ENCODE data around the gene ULK1.
"Not testable (repeated sequence)": the region's sequence is repeated elsewhere in the genome, so short reads cannot be mapped to it uniquely, and the experiment has no call there.

The ULK1 gene

DNA sequence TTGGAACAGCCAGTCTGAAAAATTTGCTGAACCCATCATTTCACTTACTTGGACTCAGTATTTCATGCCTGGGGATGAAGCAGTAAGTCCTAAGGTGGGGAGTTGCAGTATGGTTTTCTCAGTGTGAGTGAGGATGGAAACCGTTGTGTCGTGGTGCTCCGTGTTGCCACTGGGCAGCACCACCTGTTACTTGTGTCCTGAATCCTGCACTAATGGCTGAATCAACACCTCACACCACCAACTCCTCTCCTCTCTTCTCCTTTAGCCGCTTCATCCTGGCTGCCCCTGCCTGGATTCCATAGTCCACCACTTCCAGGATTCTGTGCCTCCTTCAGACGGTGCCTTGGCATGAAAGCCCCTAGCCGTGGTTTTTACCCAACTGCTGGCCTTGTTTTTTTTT is 52.3 kb downstream of the ULK1 start:
- DNase-seq, result no peak

DNA sequence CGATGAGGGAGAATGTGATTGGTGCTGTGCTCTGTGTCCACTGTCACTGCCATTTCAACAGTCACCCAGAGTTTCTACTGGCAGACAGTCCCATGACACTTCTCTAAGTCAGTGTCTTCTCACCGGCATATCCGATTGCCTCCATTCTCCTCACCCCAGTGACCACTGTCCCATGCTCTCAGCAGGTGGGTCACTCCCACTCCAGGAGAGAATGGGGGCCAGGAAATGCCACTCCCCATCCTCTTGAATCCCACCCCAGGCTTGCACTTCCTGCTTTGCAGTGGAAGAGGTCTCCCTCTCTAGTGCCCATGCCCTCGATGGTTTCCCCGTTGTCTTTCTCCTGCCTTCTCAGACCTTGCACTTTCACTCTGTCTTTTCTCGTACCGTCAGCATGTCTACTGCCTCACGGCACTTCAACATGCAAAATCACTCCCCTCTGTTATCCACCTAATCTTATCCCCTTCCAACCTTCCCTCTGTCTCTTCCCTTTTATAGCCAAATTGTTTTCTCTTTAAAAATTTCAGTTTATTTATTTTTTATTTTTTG is 53.1 kb downstream of the ULK1 start:
- no peak for DNase-seq

DNA sequence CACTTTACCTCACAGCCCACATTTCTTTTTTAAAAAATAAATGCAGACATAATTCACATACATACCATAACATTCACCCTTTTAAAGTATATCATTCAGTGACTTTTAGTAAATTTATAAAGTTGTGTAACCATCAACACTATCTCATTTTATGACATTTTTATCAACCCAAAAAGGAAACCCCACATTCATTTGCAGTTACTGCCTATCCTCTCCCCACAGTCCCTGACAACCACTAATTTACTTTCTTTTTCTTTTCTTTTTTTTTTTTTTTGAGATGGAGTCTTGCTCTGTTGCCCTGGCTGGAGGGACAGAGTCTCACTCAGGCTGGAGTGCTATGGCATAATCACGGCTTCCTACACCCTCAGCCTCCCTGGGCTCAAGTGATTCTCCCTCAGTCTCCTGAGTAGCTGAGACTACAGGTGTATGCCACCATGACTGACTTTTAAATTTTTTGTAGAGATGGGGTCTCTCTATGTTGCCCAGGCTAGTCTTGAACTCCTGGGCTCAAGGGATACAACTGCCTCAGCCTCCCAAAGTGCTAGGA is 53.8 kb downstream of the ULK1 start:
- no peak for DNase-seq

DNA sequence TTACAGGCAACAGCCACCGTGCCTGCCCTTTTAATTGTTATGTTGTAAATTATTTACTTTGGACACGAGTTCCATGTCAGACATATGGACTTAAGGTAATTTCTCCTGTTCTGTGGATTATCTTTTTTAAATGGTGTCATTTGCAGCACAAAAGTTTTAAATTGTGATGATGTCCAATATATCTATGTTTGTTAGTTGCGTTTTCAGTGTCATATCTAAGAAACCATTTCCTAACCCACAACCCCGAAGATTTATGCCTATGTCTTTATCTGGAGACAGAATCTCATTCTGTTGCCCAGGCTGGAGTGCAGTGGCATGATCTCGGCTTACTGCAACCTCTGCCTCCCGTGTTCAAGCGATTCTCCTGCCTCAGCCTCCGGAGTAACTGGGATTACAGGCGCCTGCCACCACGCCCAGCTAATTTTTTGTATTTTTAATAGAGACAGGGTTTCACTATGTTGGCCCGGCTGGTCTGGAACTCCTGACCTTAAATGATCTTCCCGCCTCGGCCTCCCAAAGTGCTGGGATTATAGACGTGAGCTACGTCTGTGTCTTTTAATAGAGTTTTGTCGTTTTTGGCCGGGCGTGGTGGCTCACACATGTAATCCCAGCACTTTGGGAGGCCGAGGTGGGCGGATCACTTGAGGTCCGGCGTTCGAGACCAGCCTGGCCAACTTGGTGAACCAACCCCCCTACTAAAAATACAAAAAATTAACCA is 54.5 kb downstream of the ULK1 start:
- DNase-seq, result not testable (repeated sequence)

DNA sequence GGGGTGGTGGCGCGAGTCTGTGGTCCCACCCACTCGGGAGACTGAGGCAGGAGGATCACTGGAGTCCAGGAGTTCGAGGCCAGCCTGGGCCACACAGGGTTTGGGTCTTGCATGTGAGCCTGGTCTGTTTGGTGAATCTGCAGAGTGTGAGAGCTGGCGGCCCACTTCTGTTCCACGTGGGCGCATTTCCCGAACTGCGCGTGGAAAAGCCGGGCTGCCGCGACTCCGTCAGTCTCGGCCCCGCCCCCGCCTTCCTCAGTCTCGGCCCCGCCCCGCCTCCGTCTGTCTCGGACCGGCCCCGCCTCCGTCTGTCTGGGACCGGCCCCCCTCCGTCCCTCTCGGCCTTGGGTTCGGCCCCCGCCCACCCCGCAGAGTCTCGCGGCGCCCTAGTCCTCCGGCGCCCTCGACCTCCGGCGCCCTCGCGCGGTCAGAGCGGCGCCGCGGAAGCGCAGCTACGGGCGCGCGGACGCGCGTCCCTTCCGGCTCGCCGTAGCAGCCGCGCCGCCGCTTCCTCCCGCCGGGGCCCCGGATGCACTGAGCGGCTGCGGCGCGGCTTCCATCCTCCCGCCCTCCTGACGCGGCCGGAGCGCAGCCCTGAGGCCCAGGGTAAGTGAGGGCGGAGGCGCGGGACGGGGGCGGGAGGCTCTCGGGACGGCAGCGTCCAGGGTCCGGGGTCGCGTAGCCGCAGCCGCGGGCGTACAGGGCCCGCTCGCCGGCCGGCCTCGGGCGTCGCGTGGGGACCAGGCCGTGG is 55.2 kb downstream of the ULK1 start, which contains the start of gene EP400:
EP400 (plus strand) TSS at position 512 of the 751 bp plus-strand sequence. CDS start 10,678 bp downstream, outside the sequence.
- DNase-seq, result peak; percentile 97

DNA sequence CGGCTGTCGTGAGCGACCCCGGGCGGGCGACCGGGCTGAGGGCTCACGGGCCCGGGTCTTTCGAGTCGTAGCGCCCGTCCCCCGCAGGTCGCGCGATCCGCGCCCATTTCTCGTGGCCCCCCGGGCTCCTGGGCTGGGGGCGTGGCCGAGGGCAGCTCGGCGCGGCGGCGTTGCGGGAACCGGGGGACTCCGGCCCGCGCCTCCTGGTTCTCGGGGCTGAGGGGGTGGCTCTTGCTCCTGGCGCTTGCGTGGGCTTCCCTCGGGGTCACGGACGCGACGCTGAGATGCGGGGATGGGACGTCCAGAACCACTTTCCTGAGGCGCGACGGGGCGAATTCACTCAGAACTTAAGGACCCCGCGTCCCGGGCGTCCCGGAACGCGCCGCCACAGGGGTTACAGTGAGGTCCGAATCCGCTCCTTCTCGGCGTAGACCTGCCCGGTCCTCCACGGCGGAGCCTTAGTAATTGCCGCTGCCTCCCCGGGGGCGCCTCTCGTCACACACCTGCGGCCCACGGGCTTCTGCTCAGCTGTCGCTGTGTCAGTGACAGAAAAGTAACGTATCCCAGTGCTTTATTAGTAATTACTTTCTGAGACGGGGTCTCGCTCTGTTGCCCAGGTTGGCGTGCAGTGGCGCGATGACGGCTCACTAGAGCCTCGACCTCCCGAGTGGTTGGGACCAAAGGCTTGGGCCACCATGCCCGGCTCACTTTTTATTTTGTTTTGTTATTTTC is 55.9 kb downstream of the ULK1 start:
- DNase-seq, result peak; percentile 54

DNA sequence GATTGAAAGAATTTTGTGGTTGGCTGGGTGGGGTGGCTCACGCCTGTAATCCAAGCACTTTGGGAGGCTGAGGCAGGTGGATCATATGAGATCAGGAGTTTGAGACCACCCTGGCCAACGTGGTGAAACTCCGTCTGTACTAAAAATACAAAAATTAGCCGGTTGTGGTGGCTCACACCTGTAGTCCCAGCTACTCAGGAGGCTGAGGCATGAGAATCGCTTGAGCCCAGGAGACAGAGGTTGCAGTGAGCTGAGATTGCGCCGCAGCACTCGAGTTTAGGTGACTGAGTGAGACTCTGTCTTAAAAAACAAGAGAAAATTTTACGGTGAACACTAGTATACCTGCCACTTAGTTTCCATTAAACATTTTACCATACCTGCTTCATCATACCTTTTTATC is 59.4 kb downstream of the ULK1 start:
- not testable (repeated sequence) for DNase-seq

DNA sequence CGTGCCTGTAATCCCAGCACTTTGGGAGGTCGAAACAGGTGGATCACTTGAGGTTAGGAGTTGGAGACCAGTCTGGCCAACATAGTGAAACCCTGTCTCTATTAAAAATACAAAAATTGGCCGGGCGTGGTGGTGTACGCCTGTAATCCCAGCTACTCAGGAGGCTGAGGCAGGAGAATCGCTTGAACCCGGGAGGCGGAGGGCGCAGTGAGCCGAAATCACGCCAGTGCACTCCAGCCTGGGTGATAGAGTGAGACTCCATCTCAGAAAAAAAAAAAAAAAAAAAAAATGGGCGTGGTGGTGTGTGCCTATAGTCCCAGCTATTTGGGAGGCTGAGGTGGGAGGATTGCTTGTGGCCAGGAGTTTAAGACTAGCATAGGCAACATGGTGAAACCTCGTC is 60.0 kb downstream of the ULK1 start:
- not testable (repeated sequence) for DNase-seq

DNA sequence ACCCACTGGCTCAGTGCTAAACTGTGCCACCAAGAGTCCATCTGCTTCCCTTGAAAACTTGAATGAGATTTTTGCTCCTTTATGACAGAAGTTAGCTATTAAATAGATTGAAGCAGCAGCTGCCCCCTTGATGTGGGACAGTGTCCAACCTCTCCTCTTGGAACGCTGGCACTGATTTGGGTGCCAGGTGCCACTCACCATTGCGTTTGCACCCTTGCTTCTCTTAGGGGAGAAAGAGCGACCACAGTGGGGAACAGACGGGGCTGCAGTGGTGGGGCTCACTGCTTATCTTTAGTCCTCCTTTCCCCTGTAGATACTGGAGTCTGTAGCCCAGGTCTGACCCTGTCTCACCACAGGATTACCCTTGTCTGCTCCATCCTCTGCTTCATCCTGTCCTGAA is 64.7 kb downstream of the ULK1 start:
- no peak for DNase-seq

DNA sequence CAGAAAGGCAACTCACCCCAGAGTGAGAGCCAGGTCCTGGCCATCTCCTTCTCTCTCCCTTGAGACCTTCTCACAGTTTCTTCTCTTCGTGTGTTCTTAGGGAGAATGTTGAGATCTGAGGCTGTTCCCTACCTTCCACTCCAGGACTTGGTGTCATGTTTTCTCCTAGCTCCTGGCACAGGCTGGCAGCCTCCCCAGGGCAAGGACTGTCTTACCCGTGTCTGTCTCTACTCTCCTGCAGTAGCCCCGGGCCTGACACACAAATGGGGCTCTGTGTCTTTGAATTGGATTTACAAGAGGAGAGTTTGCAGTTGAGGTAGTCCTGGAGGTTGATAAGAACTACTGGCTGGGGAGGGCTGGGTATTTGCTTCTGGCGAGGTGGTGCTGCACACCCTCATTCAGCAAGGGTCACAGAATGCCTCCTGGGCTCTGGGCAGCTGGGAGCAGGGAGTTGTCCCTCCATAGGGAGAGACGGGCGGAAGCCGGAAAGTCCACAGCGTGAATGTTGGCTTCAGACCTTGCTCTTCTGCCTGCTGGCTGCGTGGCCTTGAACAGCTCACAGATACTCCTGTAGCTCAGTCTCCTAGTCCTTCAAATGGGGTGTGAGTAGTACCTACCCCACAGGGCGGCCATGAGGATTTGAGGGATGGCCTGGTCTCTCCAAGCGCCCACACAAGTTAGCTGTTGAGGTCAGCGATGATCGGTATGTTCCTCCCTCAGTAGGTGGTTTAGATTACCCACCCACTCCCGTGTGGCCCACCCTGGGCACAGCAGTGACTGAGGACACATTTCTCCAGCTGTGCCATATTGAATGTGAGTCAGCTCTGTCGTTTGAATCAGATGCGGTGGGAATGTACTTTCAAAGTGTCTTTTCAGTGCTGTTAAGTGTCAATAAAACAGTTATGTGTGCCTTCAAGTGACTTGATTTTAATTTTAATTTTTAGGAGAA is 65.5 kb downstream of the ULK1 start:
- DNase-seq, result no peak

DNA sequence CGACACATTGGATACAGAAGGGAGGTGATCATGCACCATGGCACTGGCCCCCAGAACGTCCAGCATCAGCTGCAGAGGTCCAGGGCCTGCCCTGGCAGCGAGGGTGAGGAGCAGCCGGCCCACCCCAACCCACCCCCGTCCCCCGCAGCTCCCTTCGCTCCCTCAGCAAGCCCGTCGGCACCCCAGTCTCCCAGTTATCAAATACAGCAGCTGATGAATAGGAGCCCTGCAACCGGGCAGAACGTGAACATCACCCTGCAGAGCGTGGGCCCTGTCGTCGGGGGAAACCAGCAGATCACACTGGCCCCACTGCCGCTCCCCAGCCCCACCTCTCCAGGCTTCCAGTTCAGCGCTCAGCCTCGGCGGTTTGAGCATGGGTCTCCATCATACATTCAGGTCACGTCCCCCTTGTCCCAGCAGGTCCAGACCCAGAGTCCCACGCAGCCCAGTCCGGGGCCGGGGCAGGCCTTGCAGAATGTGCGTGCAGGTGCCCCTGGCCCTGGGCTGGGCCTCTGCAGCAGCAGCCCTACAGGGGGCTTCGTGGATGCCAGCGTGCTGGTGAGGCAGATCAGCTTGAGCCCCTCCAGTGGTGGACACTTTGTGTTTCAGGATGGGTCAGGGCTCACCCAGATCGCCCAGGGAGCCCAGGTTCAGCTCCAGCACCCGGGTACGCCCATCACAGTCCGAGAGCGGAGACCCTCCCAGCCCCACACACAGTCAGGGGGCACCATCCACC is 66.3 kb downstream of the ULK1 start:
- not testable (repeated sequence) for DNase-seq

DNA sequence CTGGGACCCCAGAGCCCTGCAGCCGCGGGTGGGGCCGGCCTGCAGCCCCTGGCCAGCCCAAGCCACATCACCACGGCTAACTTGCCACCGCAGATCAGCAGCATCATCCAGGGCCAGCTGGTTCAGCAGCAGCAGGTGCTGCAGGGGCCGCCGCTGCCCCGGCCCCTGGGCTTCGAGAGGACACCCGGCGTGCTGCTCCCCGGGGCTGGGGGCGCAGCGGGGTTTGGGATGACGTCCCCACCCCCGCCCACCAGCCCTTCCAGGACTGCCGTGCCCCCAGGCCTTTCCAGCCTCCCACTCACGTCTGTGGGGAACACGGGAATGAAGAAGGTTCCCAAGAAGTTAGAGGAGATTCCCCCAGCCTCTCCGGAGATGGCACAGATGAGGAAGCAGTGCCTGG is 66.9 kb downstream of the ULK1 start:
- DNase-seq, result not testable (repeated sequence)

DNA sequence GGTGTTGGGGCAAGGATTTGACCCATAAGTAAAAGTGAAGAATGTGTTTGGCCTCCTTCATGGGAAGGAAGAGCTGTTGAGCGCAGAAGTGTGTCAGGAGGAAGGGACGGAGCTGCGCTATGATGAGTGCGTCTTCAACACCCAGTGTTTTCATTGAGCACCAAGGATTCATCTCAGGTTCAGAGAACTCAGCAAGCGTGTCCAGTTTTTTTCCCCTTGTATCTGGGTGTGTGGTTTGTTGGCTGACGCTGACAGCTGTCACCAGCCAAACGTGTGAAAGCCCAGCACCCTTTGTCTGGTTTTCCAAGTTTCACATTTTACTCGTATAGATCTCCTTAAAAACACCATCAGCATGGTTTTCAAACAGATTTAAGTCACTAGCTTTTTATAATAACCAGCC is 67.6 kb downstream of the ULK1 start:
- DNase-seq, result no peak

DNA sequence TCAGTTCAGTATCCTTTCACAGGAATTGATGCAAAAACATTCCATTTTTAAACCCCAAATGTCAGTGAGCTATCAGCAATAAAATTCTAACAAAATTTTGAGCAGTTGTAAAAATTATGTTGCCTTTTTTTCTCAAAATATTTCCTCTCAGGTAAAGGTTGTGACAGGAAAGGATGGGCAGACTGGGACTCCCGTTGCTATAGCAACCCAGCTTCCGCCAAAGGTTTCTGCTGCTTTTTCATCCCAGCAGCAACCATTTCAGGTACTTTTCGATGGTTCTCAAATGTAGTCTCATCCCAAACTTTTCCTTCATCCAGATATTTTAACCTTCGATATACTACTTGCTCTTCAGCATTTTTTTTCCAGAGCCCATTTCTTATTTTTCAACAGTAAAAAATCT is 69.0 kb downstream of the ULK1 start:
- DNase-seq, result no peak

DNA sequence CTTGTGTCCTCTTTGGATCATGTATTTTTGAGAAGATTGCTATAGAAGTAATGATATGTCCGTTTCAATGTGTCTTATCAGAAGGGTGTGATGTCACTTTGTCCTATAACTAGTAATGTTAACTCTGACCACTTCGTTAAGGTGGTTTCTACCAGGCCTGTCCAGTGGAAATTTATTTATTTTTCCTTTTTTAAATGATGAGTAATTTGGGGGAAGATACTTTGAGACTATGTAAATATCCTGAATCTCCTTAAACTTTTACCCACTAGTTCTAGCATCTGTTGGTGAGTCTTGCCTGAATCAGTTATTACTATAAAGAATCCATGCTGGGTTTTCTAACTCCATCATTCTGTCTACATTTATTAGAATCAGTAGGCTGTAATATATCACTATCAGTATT is 70.7 kb downstream of the ULK1 start:
- DNase-seq, result no peak

DNA sequence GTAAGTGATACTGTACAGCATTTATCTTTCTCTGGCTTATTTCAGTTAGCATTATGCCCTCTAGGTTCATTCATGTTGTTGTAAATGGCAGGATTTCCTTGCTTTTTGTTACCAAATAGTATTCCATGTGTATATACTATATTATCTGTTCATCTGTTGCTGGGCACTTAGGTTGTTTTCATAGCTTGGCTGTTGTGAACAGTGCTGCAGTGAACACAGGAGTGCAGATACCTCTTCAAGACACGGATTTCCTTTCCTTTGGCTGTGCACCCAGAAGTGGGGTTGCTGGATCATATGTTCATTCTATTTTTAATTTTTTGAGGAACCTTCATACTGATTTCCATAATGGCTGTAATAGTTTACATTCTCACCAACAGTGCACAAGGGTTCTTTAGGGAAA is 76.8 kb downstream of the ULK1 start:
- DNase-seq, result no peak

Data from left hindlimb (tissue), 1 donor.